H7 (cell line): ENCODE measurements around the gene OBSL1. TPM values are rescaled to one million over a fixed set of nuclear protein-coding genes. Genes with fewer than 3 reads are reported as not detected.

Source experiments
- DNase-seq: peaks from one replicate; pipeline ENCODE4 v3.0.0; 2012
- H3K27me3 ChIP-seq: 2 replicates; pipeline ENCODE4 v1.6.0; 2011; ENCODE audit warnings: mild to moderate bottlenecking, low read length; ENCODE audit not compliant: control insufficient read depth, insufficient read depth
- H3K36me3 ChIP-seq: replicated peaks from 2 replicates; pipeline ENCODE4 v1.5.1; 2011; ENCODE audit warnings: low read length; ENCODE audit not compliant: control insufficient read depth, insufficient read depth
- H3K4me3 ChIP-seq: 2 replicates; pipeline ENCODE4 v1.5.1; 2011; ENCODE audit warnings: low read depth, mild to moderate bottlenecking, control low read depth, low read length, moderate library complexity; ENCODE audit not compliant: insufficient read depth
- total RNA-seq: library from RNA; depleted of rRNA; stranded (reverse); fragments of >200 nt; shearing (Covaris generic); gene quantifications from 2 replicates; pipeline ENCODE4 v1.2.3, GENCODE V29; 2014

The OBSL1 gene
- total RNA-seq, 1 experiment from 2014 or later, result 158 TPM

- peak; percentile 77 for DNase-seq
- H3K4me3 ChIP-seq, result 0 out of 2 replicates have a peak overlapping the region, but pooled peaks have one; percentile 4
- no peaks in the 10 kb centered on the region for H3K27me3 ChIP-seq
- H3K36me3 ChIP-seq, result no peaks in the 10 kb centered on the region
These were observed 5.4 kb upstream of the OBSL1 start for GRCh38 chr2:219576505-219577388.

GRCh38 chr2:219575566-219576504 is 4.5 kb upstream of the OBSL1 start:
- Histone ChIP-seq H3K4me3 (no peak overlapping the region), H3K27me3 (no peaks in the 10 kb centered on the region), H3K36me3 (no peaks in the 10 kb centered on the region)
- no peak for DNase-seq

GRCh38 chr2:219574484-219575311 is 3.4 kb upstream of the OBSL1 start:
- Histone ChIP-seq H3K27me3 (no peaks in the 10 kb centered on the region), H3K4me3 (no peak overlapping the region), H3K36me3 (no peaks in the 10 kb centered on the region)
- DNase-seq, result peak; percentile 41

- Histone ChIP-seq H3K27me3 (no peaks in the 10 kb centered on the region), H3K4me3 (no peak overlapping the region), H3K36me3 (no peaks in the 10 kb centered on the region; the same call in 1 of the 2 replicates)
- no peak for DNase-seq
These were observed 1.8 kb upstream of the OBSL1 start for GRCh38 chr2:219573166-219573565.

- peak within 1 kb of the TSS; percentile 74 for H3K4me3 ChIP-seq
- peak; percentile 70 for DNase-seq
- no peaks in the 10 kb centered on the region; the same call in 1 of the 2 replicates for H3K36me3 ChIP-seq
These were observed 1.1 kb upstream of the OBSL1 start, which contains the start of gene INHA for GRCh38 chr2:219572237-219573001. Gene INHA (plus strand): TSS chr2:219572310. CDS start chr2:219572375, 65 bp downstream.

GRCh38 chr2:219570924-219571310 is 422 bp downstream of the OBSL1 start:
- Histone ChIP-seq H3K27me3 (no peaks in the 10 kb centered on the region), H3K4me3 (peak overlapping the region; percentile 74), H3K36me3 (peaks cover 1% of the 10 kb centered on the region)
- DNase-seq, result no peak

More at GRCh38 chr2:219572237-219573001, 1.1 kb upstream of the OBSL1 start, which contains the start of gene INHA:
- H3K27me3 ChIP-seq, result no peaks in the 10 kb centered on the region

- no peaks in the 10 kb centered on the region for H3K27me3 ChIP-seq
- DNase-seq, result peak; percentile 88
- H3K36me3 ChIP-seq, result peaks cover 1% of the 10 kb centered on the region
- peak overlapping the region; percentile 74 for H3K4me3 ChIP-seq
These were observed 980 bp downstream of the OBSL1 start for GRCh38 chr2:219570194-219570923.

GRCh38 chr2:219569635-219570034 is 1.7 kb downstream of the OBSL1 start:
- Histone ChIP-seq H3K27me3 (no peaks in the 10 kb centered on the region), H3K36me3 (peaks cover 1% of the 10 kb centered on the region), H3K4me3 (no peak overlapping the region; the same call in 1 of the 2 replicates)
- peak; percentile 28 for DNase-seq

- peak; percentile 29 for DNase-seq
- peaks cover 3% of the 10 kb centered on the region for H3K36me3 ChIP-seq
- no peaks in the 10 kb centered on the region for H3K27me3 ChIP-seq
- H3K4me3 ChIP-seq, result no peak overlapping the region
These were observed 2.3 kb downstream of the OBSL1 start for GRCh38 chr2:219569041-219569440.

- Histone ChIP-seq H3K36me3 (peaks cover 10% of the 10 kb centered on the region), H3K4me3 (no peak overlapping the region), H3K27me3 (no peaks in the 10 kb centered on the region)
- peak; percentile 56 for DNase-seq
These were observed 3.5 kb downstream of the OBSL1 start for GRCh38 chr2:219567791-219568361.

GRCh38 chr2:219567131-219567530 is 4.2 kb downstream of the OBSL1 start:
- no peak overlapping the region for H3K4me3 ChIP-seq
- H3K36me3 ChIP-seq, result peaks cover 10% of the 10 kb centered on the region
- H3K27me3 ChIP-seq, result no peaks in the 10 kb centered on the region
- peak; percentile 39 for DNase-seq

GRCh38 chr2:219566640-219567039 is 4.7 kb downstream of the OBSL1 start:
- Histone ChIP-seq H3K36me3 (peaks cover 10% of the 10 kb centered on the region), H3K27me3 (no peaks in the 10 kb centered on the region), H3K4me3 (no peak overlapping the region)
- no peak for DNase-seq
